ENCODE results near the gene AHCYL2.
"Not testable (repeated sequence)": the region's sequence is repeated elsewhere in the genome, so short reads cannot be mapped to it uniquely, and the experiment has no call there.

Gene AHCYL2

GRCh38 chr7:129387537-129387936 lies 162.7 kb downstream of the AHCYL2 start:
- DNase-seq = no peak

GRCh38 chr7:129388333-129389098 lies 163.7 kb downstream of the AHCYL2 start:
- DNase-seq = no peak

- DNase-seq = no peak
Measured at GRCh38 chr7:129389829-129390228, 165.0 kb downstream of the AHCYL2 start.

DNA sequence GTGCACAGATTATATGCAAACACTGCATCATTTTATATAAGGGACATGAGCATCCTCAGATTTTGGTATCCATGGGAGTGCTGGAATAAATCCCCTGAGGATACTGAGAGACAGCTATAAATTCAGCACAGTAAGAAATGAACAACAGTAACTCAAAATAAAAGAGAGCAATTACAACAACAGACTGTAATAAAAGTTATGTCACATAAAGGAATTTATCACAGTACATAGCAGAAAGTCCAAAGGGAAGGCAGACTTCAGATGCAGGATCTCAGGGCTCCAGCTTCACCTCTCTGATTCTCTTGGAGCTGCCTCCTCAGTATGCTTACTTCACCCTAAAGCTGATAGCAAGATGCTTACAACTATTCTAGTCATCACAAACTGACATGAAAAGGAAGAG lies 165.5 kb downstream of the AHCYL2 start:
- no peak for DNase-seq

- DNase-seq = no peak
Measured at GRCh38 chr7:129391546-129392171, 166.8 kb downstream of the AHCYL2 start.

DNA sequence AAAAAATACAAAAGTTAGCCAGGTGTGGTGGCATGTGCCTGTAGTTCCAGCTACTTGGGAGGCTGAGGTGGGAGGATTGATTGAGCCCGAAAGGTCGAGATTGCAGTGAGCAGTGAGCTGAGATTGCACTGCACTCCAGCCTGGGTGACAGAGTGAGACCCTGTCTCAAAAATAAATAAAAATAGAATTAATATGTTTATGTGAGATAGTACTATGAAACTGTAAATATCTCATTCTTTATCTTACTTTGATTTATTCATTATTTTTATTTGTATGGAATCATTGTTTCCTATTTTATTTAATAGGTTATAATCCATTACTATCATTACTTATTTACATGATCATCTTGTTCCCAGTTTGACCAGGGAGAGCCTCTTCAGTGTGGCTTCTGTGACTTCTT lies 168.4 kb downstream of the AHCYL2 start:
- no peak for DNase-seq

- DNase-seq = no peak
Measured at GRCh38 chr7:129394101-129394500, 169.3 kb downstream of the AHCYL2 start.

- no peak for DNase-seq
Measured at GRCh38 chr7:129394982-129395914, 170.4 kb downstream of the AHCYL2 start.

GRCh38 chr7:129401228-129401966 lies 176.6 kb downstream of the AHCYL2 start:
- DNase-seq = no peak

GRCh38 chr7:129401967-129402860 lies 177.4 kb downstream of the AHCYL2 start:
- DNase-seq = no peak

- no peak for DNase-seq
Measured at GRCh38 chr7:129405527-129405926, 180.7 kb downstream of the AHCYL2 start.

DNA sequence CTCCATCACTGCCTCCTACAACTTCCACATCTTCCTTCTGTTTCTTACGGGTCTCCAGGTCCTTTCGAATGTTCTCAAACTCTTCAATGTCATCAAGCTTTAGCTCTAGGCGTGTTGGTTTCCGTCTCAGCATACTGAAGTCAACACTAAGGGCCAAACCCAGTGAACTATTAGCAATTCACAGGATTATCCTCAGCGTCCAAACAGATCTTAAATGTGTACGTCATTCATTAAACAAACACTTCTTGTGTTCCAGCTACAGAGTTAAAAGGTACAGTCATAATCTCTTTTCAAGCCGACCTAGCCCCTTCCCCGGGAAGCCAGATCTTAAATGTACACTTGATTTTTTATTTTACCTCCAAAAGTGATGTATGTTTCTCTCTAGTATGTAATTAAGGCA lies 185.4 kb downstream of the AHCYL2 start:
- not testable (repeated sequence) for DNase-seq

DNA sequence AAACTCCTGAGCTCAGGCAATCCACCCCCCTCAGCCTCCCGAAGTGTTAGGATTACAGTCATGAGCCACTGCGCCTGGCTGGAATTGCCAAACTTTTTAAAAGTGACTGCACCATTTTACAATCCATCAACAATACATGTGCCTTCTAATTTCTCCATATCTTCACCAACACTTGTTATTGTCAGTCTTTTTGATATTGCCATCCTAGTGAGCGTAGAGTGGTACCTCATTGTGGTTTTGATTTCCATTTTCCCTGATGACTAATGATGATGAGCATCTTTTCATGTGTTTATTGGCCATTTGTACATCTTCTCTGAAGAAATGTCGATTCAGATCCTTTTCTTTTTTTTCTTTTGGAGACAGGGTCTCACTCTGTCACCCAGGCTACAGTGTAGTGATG lies 187.7 kb downstream of the AHCYL2 start:
- no peak for DNase-seq

DNA sequence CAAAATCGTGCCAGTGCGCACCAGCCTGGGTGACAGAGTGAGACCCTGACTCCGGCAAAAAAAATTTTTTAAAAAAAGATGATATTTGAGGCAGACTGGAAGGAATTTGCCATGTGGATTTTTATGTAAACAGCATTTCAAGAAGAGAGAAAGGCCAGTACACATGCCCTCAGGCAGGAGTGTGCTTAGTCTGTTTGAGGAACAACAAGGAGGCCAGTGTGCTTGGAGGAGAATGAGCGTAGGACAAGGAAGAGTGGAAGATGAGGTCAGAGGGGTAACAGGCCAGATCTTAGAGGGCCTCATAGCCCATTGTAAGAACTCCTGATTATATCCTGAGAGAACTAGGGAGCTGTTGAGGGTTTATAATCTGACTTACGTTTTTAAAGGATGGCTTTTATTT lies 192.2 kb downstream of the AHCYL2 start:
- DNase-seq = no peak

DNA sequence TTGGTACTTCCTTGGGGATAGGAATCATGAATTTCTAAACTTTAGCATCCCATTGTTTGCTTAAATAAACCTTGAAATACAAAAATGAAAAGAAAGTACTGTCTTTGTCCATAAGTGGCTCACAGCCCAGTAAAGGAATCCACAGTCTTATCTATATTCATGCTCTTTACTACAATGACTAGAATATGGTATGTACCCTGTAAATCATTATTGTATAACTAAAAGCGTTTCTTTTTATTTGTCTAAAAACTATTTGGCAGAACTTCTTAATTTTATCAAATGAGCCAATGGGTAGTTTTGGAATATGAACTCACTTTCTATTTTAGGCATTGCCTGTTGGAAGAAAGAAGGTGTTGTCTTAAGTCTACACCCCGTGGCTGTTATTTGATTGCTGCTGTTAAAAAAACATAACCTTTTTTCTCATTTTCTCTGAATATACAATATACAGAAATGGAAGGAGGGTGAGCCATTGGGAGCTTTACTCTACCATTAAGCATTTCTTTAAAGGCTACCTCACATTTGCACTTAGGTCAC lies 197.0 kb downstream of the AHCYL2 start:
- DNase-seq = no peak

GRCh38 chr7:129422727-129423126 lies 197.9 kb downstream of the AHCYL2 start:
- no peak for DNase-seq

DNA sequence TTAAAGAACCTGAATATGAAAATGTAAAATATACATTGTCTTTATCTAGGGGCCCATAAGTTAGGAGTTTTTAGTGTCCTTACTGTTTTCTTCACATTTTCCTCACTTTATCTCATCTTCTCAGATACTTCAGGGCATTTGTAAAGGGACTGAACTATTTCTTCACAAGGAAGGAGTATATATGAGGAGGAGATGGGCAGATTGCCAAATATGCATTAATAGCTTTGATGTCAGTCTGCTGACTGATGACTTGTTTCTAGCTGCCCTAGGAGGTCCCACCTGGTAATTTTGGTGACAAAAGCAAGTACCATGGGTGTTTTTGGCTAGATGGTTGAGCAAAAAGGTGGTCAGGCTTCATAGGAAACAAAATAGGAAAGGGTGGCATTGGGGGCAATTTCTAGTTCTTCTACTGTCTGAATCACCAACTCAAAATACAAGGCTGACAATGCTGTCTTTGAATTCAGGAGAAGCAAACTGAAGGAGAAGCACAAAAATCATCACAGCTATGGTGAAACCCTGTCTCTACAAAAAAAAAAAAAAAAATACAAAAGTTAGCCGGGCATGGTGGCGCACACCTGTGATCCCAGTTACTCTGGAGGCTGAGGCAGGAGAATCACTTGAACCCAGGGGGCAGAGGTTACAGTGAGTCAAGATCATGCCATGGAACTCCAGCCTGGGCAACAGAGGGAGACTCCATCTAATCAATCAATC lies 199.0 kb downstream of the AHCYL2 start:
- no peak for DNase-seq

DNA sequence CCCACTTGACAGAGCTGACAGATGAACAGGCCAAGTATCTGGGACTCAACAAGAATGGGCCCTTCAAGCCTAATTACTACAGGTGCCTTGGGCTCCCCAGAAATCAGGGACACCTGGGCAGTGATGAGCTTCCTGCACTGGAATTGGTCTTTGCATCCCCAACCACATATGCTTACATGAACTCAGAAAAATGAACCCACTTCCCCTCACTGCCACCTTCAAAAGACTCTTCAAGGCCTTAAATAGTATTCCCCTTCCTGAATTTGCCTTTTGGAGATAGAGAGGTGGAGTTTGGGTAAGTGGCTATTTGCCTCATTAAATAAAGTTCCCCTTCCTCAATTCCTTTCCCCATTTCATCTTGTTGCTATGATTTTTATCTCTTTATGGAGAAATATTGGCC lies 201.7 kb downstream of the AHCYL2 start:
- DNase-seq = no peak

- DNase-seq = no peak
Measured at GRCh38 chr7:129427526-129428045, 202.8 kb downstream of the AHCYL2 start.

DNA sequence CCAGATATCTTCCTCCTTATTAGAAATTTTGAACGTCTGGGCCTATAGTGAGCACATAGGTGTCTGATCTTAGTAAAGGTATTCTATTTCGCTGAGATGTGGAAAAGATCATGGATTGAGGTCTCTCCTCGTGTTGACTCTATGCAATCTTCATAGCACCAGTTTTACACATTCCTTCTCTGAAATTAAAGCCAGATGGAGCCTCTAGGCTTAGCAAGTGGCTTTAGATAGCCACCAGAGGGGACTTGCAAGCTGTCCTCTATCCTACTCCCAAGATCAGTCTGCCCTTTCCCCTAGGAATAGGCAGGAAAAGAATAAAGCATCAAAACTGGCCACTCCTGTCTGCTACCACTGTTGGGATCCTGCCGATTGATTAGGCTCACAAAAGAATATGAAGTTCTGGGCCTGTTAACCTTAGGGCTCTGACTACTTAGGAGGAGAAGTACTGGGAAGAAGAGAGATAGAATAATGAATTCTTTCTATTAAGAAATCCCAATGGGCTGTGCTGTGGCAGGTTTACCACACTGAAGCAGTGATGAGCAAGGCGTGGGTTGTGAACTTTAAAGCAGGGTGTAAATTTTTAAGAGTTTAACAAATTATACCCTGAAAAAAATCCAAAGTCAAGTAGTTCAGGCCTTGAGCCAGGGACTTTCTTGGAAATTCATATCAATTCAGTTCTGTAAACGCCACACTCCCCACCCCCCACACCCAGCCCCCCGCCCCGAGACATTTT lies 207.2 kb downstream of the AHCYL2 start:
- DNase-seq = no peak
